Caki2 (cell line): ENCODE results near the gene LRRIQ4. TPM values are rescaled to one million over a fixed set of nuclear protein-coding genes. Genes with fewer than 3 reads are reported as not detected.

ENCODE experiments used
- DNase-seq: peaks from one replicate; pipeline ENCODE4 v3.0.0-alpha.2; 2015; ENCODE audit warnings: low read depth
- in situ Hi-C: cut with HindIII; loops from 2 replicates; pipeline ENCODE4 v1.10.0; 2016; ENCODE audit warnings: low sequenced_read_pairs, low pct_unique_long_range_greater_than_20kb, mixed read lengths
- total RNA-seq: library from RNA; depleted of rRNA; stranded (reverse); fragments of >200 nt; shearing (Covaris generic); gene quantifications from 2 replicates; pipeline ENCODE4 v1.2.3, GENCODE V29; 2014; ENCODE audit warnings: low replicate concordance; rRNA removed

The LRRIQ4 gene
- total RNA-seq, 1 experiment from 2014 or later, result not detected

DNA sequence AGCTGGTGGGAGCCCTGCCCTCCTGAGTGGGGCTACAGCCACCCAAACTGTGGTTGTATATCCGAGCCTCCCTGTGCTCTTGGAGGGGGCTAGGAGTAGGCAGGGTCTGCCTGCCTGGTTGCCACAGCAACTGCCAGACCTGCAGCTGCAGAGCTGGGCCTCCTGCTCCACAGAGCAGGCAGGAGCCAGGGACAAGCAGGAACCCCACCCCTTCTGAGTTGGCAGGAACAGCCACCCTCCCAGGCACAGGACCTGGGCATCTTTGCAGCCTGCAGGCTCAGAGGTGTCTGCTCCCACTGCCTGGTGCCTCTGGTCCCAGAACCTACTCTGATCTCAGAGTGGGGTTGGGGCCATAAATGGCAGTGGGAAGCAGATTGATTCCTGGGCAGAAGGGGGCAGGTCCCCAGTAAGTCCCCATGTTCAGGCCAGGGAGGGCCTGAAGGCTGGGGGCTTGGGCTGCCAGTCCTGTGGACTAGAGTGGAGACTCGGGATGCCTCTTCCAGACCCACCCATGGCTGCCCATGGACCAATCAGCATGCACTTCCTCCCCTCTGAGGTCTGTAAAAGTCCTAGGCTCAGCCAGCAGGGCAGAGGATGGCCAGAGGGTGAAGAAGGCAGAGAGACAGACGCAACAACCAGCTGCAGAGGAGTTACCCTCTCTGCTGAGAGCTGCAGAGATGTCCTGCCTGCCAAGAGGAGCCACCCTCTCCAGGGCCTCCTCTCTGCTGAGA is 67.3 kb downstream of the LRRIQ4 start:
- DNase-seq, result no peak
- in situ Hi-C loops, result no loop called here

DNA sequence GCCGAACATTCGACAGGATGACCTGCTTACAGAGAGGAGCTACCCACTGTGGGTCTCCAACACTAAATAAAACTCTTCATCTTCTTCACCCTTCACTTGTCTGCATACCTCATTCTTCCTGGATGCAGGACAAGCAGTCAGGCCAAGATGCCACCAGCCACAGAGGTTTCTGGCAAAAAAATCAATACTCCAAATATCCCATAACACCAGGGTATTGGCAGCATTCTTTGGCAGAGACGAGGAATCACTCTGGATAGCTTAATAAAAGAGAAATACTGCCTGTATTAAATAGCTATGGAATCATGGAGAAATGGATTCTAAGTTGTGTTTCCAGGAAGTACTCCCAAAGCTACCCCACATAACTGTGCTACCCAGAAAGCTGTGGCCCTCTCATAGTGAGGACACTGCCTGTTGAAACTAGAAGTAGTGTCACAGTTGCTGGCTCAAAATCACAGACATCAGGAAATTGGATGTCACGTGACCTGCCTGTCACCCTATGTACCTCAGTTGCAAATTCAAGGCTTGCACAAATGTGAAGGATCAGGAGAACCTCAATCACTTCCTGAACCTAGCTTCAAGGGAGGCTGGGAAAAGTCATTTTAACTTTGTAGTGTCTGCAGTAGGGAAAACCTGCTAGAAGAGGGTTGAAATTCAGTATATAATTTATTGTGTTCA is 68.0 kb downstream of the LRRIQ4 start:
- DNase-seq, result no peak
- in situ Hi-C loops, result no loop called here

DNA sequence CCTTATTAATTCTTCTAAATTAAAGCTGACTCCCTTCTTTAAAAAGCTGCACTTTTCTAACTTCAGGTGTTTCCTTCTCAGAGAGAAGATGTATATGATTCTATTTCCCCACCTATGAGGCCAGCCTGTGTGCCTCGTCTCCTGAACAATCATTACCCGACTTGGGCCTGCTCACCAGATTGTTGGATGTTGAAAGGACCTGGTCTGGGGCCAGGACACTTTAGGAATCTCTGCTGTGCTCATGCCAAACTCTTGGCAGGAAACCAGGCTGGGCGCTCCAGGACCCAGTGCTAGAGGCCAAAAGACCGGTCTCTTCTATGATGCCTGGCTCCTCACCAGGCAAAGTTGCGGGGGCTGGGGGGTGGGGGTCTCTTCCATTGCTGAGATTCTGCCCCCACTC is 74.0 kb downstream of the LRRIQ4 start:
- in situ Hi-C loops, result no loop called here
- no peak for DNase-seq

Other genes with a start within 250 kb of the LRRIQ4 start
- 1.1 and 3.6 TPM in 2 replicates for gene MECOM, start 149.2 kb upstream of the LRRIQ4 start, total RNA-seq
- 158 and 246 TPM in 2 replicates for gene TERC, start 47.8 kb upstream of the LRRIQ4 start, total RNA-seq
- gene ACTRT3, start 43.3 kb upstream of the LRRIQ4 start, total RNA-seq, result 0.34 and 0.81 TPM in 2 replicates
- gene MYNN, start 39.5 kb upstream of the LRRIQ4 start, total RNA-seq, result 17.0 and 17.8 TPM in 2 replicates
- 12.0 and 13.2 TPM in 2 replicates for gene LRRC34, start within 50 bp of the LRRIQ4 start, total RNA-seq
- gene LRRC31, start 57.1 kb downstream of the LRRIQ4 start, total RNA-seq, result 0.47 and 0.98 TPM in 2 replicates
- gene SAMD7, start 98.7 kb downstream of the LRRIQ4 start, total RNA-seq, result not detected in 2 replicates
- 10.3 and 16.8 TPM in 2 replicates for gene SEC62, start 153.9 kb downstream of the LRRIQ4 start, total RNA-seq
- 66.6 and 105 TPM in 2 replicates for gene GPR160, start 225.1 kb downstream of the LRRIQ4 start, total RNA-seq